NT2/D1 (cell line): ENCODE results near the gene REXO4.
A peak's percentile ranks its signal among the peaks of the same experiment; 100 is the strongest.
"Not testable (repeated sequence)": the region's sequence is repeated elsewhere in the genome, so short reads cannot be mapped to it uniquely, and the experiment has no call there.

ENCODE experiments used
- DNase-seq: peaks from one replicate; pipeline ENCODE4 v3.0.0-alpha.2; 2011; ENCODE audit warnings: low read depth, low spot score
- H3K27me3 ChIP-seq: 2 replicates; pipeline ENCODE4 v1.6.0; 2011; ENCODE audit warnings: mild to moderate bottlenecking; ENCODE audit not compliant: insufficient read length, insufficient read depth
- H3K36me3 ChIP-seq: 2 replicates; pipeline ENCODE4 v1.6.1; 2011; ENCODE audit warnings: mild to moderate bottlenecking, low read length, mixed read lengths; ENCODE audit not compliant: insufficient read depth, insufficient read length
- H3K4me1 ChIP-seq: 2 replicates; pipeline ENCODE4 v1.5.1; 2011; ENCODE audit not compliant: insufficient read depth, insufficient read length
- H3K4me3 ChIP-seq: 2 replicates; pipeline ENCODE4 v1.5.1; 2011; ENCODE audit warnings: low read depth; ENCODE audit not compliant: insufficient read length
- H3K9ac ChIP-seq: 2 replicates; pipeline ENCODE4 v1.6.0; 2011; ENCODE audit warnings: low read depth; ENCODE audit not compliant: insufficient read length
- H3K9me3 ChIP-seq: 2 replicates; pipeline ENCODE4 v1.5.1; 2011; ENCODE audit warnings: mild to moderate bottlenecking, low read length; ENCODE audit not compliant: insufficient read depth
- SUZ12 ChIP-seq: IDR thresholded peaks from 2 replicates; pipeline ENCODE4 v1.6.1; 2011; ENCODE audit not compliant: insufficient read length, insufficient read depth; ENCODE audit errors: extremely low read depth
- YY1 ChIP-seq: IDR thresholded peaks from 2 replicates; pipeline ENCODE4 v1.6.1; 2011; ENCODE audit not compliant: insufficient read length, insufficient read depth
- ZNF274 ChIP-seq: IDR thresholded peaks from 2 replicates; pipeline ENCODE4 v1.6.1; 2011; ENCODE audit warnings: mild to moderate bottlenecking, low read depth, low read length

Gene REXO4

GRCh38 chr9:133455936-133456335 lies 38.1 kb upstream of the REXO4 start:
- H3K4me3 ChIP-seq, result no peak overlapping the region
- H3K4me1 ChIP-seq, result peaks cover 14% of the 10 kb centered on the region
- H3K9me3 ChIP-seq, result no peaks in the 10 kb centered on the region
- H3K27me3 ChIP-seq, result no peaks in the 10 kb centered on the region
- no peak overlapping the region for H3K9ac ChIP-seq
- TF ChIP-seq ZNF274, result no peak
- no peak for TF ChIP-seq YY1
- TF ChIP-seq SUZ12, result no peak
- no peak for DNase-seq
- H3K36me3 ChIP-seq, result peaks cover 15% of the 10 kb centered on the region

- Histone ChIP-seq H3K9ac (no peak overlapping the region), H3K4me3 (no peak overlapping the region), H3K9me3 (no peaks in the 10 kb centered on the region), H3K4me1 (peaks cover 12% of the 10 kb centered on the region), H3K36me3 (peaks cover 15% of the 10 kb centered on the region), H3K27me3 (no peaks in the 10 kb centered on the region)
- no peak for TF ChIP-seq YY1
- TF ChIP-seq ZNF274, result no peak
- no peak for TF ChIP-seq SUZ12
- no peak for DNase-seq
Observed at GRCh38 chr9:133454943-133455673, 37.3 kb upstream of the REXO4 start.

- H3K36me3 ChIP-seq, result peaks cover 15% of the 10 kb centered on the region
- H3K9ac ChIP-seq, result no peak overlapping the region
- H3K4me1 ChIP-seq, result peaks cover 12% of the 10 kb centered on the region
- H3K27me3 ChIP-seq, result no peaks in the 10 kb centered on the region
- no peak for TF ChIP-seq ZNF274
- no peak for TF ChIP-seq YY1
- no peak for TF ChIP-seq SUZ12
- DNase-seq, result no peak
- no peaks in the 10 kb centered on the region for H3K9me3 ChIP-seq
- no peak overlapping the region for H3K4me3 ChIP-seq
Observed at GRCh38 chr9:133454325-133454724, 36.5 kb upstream of the REXO4 start.

- no peak for TF ChIP-seq SUZ12
- TF ChIP-seq YY1, result no peak
- no peak for TF ChIP-seq ZNF274
- no peak overlapping the region for H3K9ac ChIP-seq
- no peaks in the 10 kb centered on the region for H3K27me3 ChIP-seq
- H3K9me3 ChIP-seq, result no peaks in the 10 kb centered on the region
- no peak for DNase-seq
- H3K4me3 ChIP-seq, result no peak overlapping the region
- peaks cover 15% of the 10 kb centered on the region for H3K36me3 ChIP-seq
- H3K4me1 ChIP-seq, result peaks cover 13% of the 10 kb centered on the region
Observed at GRCh38 chr9:133453651-133454050, 35.8 kb upstream of the REXO4 start.

- H3K9ac ChIP-seq, result no peak overlapping the region
- H3K4me3 ChIP-seq, result no peak overlapping the region
- TF ChIP-seq ZNF274 (no peak), YY1 (no peak), SUZ12 (no peak)
- H3K4me1 ChIP-seq, result peaks cover 14% of the 10 kb centered on the region
- H3K36me3 ChIP-seq, result peaks cover 15% of the 10 kb centered on the region
- no peaks in the 10 kb centered on the region for H3K9me3 ChIP-seq
- no peak for DNase-seq
- H3K27me3 ChIP-seq, result no peaks in the 10 kb centered on the region
Observed at GRCh38 chr9:133452562-133452961, 34.8 kb upstream of the REXO4 start.

GRCh38 chr9:133451865-133452264 lies 34.1 kb upstream of the REXO4 start:
- not testable (repeated sequence) for H3K4me3 ChIP-seq, H3K4me1 ChIP-seq, H3K9ac ChIP-seq, H3K9me3 ChIP-seq, DNase-seq, H3K27me3 ChIP-seq
- H3K36me3 ChIP-seq, result peaks cover 15% of the 10 kb centered on the region

- TF ChIP-seq YY1 (no peak), SUZ12 (no peak), ZNF274 (no peak)
- DNase-seq, result no peak
Observed at GRCh38 chr9:133449760-133450159, 31.9 kb upstream of the REXO4 start.

GRCh38 chr9:133448487-133448972 lies 30.7 kb upstream of the REXO4 start:
- no peak for TF ChIP-seq SUZ12
- no peak for TF ChIP-seq YY1
- no peak for TF ChIP-seq ZNF274
- Histone ChIP-seq H3K27me3 (no peaks in the 10 kb centered on the region), H3K4me1 (peaks cover 7% of the 10 kb centered on the region), H3K36me3 (no peaks in the 10 kb centered on the region), H3K9ac (peak overlapping the region; percentile 1), H3K4me3 (no peak overlapping the region), H3K9me3 (no peaks in the 10 kb centered on the region)
- DNase-seq, result no peak

More at GRCh38 chr9:133449760-133450159, 31.9 kb upstream of the REXO4 start:
- no peak overlapping the region for H3K4me3 ChIP-seq
- no peaks in the 10 kb centered on the region for H3K27me3 ChIP-seq
- H3K36me3 ChIP-seq, result no peaks in the 10 kb centered on the region
- no peaks in the 10 kb centered on the region for H3K9me3 ChIP-seq
- no peak overlapping the region for H3K9ac ChIP-seq
- H3K4me1 ChIP-seq, result peaks cover 4% of the 10 kb centered on the region
